Right atrium auricular region (tissue), 2 donors: ENCODE measurements around the gene RTN4R. TPM values are rescaled to one million over a fixed set of nuclear protein-coding genes. Genes with fewer than 3 reads are reported as not detected.
"Not testable (repeated sequence)": the region's sequence is repeated elsewhere in the genome, so short reads cannot be mapped to it uniquely, and the experiment has no call there.

ENCODE experiments used
- DNase-seq: peaks from one replicate; pipeline ENCODE4 v3.0.0-alpha.2; 2019; ENCODE audit warnings: low spot score
- H3K27ac ChIP-seq, 2 donors: fragments of 200-600 bp; sonication (generic); 1 replicate in 1 of 2; 2 replicates in 1 of 2; pipeline ENCODE4 v1.5.1; 2016 to 2019
- H3K27me3 ChIP-seq, 2 donors: fragments of 200-600 bp; sonication (generic); one replicate each; pipeline versions ENCODE4 v1.5.1 to v1.6.0; 2017 to 2019
- H3K36me3 ChIP-seq: fragments of 200-600 bp; sonication (generic); one replicate; pipeline ENCODE4 v1.5.1; 2016
- H3K4me1 ChIP-seq, 2 donors: fragments of 200-600 bp; sonication (generic); one replicate each; pipeline versions ENCODE4 v1.5.1 to v1.6.0; 2017 to 2019
- H3K4me3 ChIP-seq, 2 donors: fragments of 200-600 bp; sonication (generic); 1 replicate in 1 of 2; 2 replicates in 1 of 2; pipeline ENCODE4 v1.5.1; 2017 to 2019; ENCODE audit warnings: mild to moderate bottlenecking in 1 of 2, moderate library complexity in 1 of 2
- H3K9me3 ChIP-seq, 2 donors: fragments of 200-600 bp; sonication (generic); one replicate each; pipeline ENCODE4 v1.5.1; 2019
- CTCF ChIP-seq, 2 donors: fragments of 200-600 bp; sonication (generic); IDR thresholded peaks; one replicate each; pipeline ENCODE4 v1.5.1; 2019; ENCODE audit warnings: antibody characterized with exemption in 2 of 2
- total RNA-seq, 2 donors: library from RNA; depleted of rRNA; stranded (reverse); fragments of >200 nt; gene quantifications; one replicate each; pipeline ENCODE4 v1.1.0, GENCODE V29; 2016

Gene RTN4R
- total RNA-seq, 2 donors from 2014 or later: 1.0 to 2.0 TPM

- TF ChIP-seq CTCF (IDR thresholded peaks at IDR 0.05): no peak
- H3K4me3 ChIP-seq: no peak overlapping the region
- H3K36me3 ChIP-seq: no peaks in the 10 kb centered on the region
- H3K9me3 ChIP-seq: no peaks in the 10 kb centered on the region
- H3K27ac ChIP-seq: no peak overlapping the region
- no peak for DNase-seq
- no peaks in the 10 kb centered on the region for H3K4me1 ChIP-seq
- no peaks in the 10 kb centered on the region for H3K27me3 ChIP-seq
Observed at GRCh38 chr22:20284471-20285086, 16.5 kb upstream of the RTN4R start.

GRCh38 chr22:20283674-20284066, 15.6 kb upstream of the RTN4R start:
- H3K9me3 ChIP-seq: no peaks in the 10 kb centered on the region
- H3K27ac ChIP-seq: no peak overlapping the region
- TF ChIP-seq CTCF (IDR thresholded peaks at IDR 0.05): no peak
- no peaks in the 10 kb centered on the region for H3K36me3 ChIP-seq
- H3K4me3 ChIP-seq: no peak overlapping the region
- no peaks in the 10 kb centered on the region for H3K4me1 ChIP-seq
- no peaks in the 10 kb centered on the region for H3K27me3 ChIP-seq
- DNase-seq: no peak

- no peaks in the 10 kb centered on the region for H3K4me1 ChIP-seq
- no peaks in the 10 kb centered on the region for H3K27me3 ChIP-seq
- no peak for DNase-seq
- H3K9me3 ChIP-seq: no peaks in the 10 kb centered on the region
- no peak overlapping the region for H3K27ac ChIP-seq
- no peak for TF ChIP-seq CTCF (IDR thresholded peaks at IDR 0.05)
- H3K36me3 ChIP-seq: no peaks in the 10 kb centered on the region
- no peak overlapping the region for H3K4me3 ChIP-seq
Observed at GRCh38 chr22:20282901-20283673, 15.0 kb upstream of the RTN4R start.

- no peak for TF ChIP-seq CTCF (IDR thresholded peaks at IDR 0.05)
- Histone ChIP-seq H3K27ac (no peak overlapping the region), H3K4me3 (no peak overlapping the region), H3K9me3 (no peaks in the 10 kb centered on the region), H3K27me3 (no peaks in the 10 kb centered on the region), H3K36me3 (no peaks in the 10 kb centered on the region), H3K4me1 (no peaks in the 10 kb centered on the region)
- DNase-seq: no peak
Observed at GRCh38 chr22:20281891-20282290, 13.8 kb upstream of the RTN4R start.

GRCh38 chr22:20281473-20281872, 13.4 kb upstream of the RTN4R start:
- H3K36me3 ChIP-seq, DNase-seq, H3K4me1 ChIP-seq, H3K4me3 ChIP-seq, H3K9me3 ChIP-seq, H3K27ac ChIP-seq, H3K27me3 ChIP-seq: not testable (repeated sequence)

- TF ChIP-seq CTCF (IDR thresholded peaks at IDR 0.05): no peak
- no peaks in the 10 kb centered on the region for H3K9me3 ChIP-seq
Observed at GRCh38 chr22:20280866-20281265, 12.7 kb upstream of the RTN4R start.

GRCh38 chr22:20280163-20280562, 12.0 kb upstream of the RTN4R start:
- not testable (repeated sequence) for H3K36me3 ChIP-seq, DNase-seq, H3K4me3 ChIP-seq

More at GRCh38 chr22:20280866-20281265, 12.7 kb upstream of the RTN4R start:
- H3K36me3 ChIP-seq: no peaks in the 10 kb centered on the region
- no peak overlapping the region for H3K4me3 ChIP-seq
- DNase-seq: no peak
- H3K27ac ChIP-seq: no peak overlapping the region
- no peaks in the 10 kb centered on the region for H3K27me3 ChIP-seq
- H3K4me1 ChIP-seq: no peaks in the 10 kb centered on the region

More at GRCh38 chr22:20280163-20280562, 12.0 kb upstream of the RTN4R start:
- H3K4me1 ChIP-seq, H3K27me3 ChIP-seq, H3K27ac ChIP-seq, H3K9me3 ChIP-seq: not testable (repeated sequence)
